AG04450 (cell line): ENCODE data around the gene RCBTB2. TPM values are rescaled to one million over a fixed set of nuclear protein-coding genes. Genes with fewer than 3 reads are reported as not detected.

Experiments
- CTCF ChIA-PET: fragments of 300-600, 350-600 bp; formaldehyde crosslinking; extraction: SDS; loops from one replicate; lab custom pipeline; 2022; ENCODE audit warnings: antibody characterized with exemption, inconsistent platforms; lab: Charles Lee
- POLR2A ChIA-PET: fragments of 350-600 bp; formaldehyde crosslinking; extraction: SDS; loops from one replicate; lab custom pipeline; 2021; ENCODE audit warnings: antibody characterized with exemption, inconsistent platforms; lab: Yijun Ruan, JAX
- DNase-seq: peaks from one replicate; pipeline ENCODE4 v3.0.0-alpha.2; 2011; ENCODE audit warnings: low read depth, low spot score
- H3K27ac ChIP-seq: one replicate; pipeline ENCODE4 v1.5.1; 2012; ENCODE audit warnings: low read depth, low read length, control low read depth
- H3K27me3 ChIP-seq: one replicate; pipeline ENCODE4 v1.6.0; 2012; ENCODE audit warnings: low read length; ENCODE audit not compliant: control insufficient read depth, insufficient read depth
- H3K4me3 ChIP-seq: 2 replicates; pipeline ENCODE4 v1.5.1; 2011; ENCODE audit warnings: mild to moderate bottlenecking, low read depth, low read length, control low read depth
- H3K9me3 ChIP-seq: 2 replicates; pipeline ENCODE4 v1.5.1; 2012; ENCODE audit warnings: low read length; ENCODE audit not compliant: control insufficient read depth, insufficient read depth
- polyA plus RNA-seq: library from polyadenylated mRNA; depleted of rRNA; stranded (reverse); fragments of >200 nt; gene quantifications from 2 replicates; pipeline ENCODE4 v1.2.3, GENCODE V29; 2011
- TF ChIP-seq, protein P1 (sequence below): IDR thresholded peaks from 2 replicates; pipeline ENCODE4 v1.5.1; 2011; ENCODE audit warnings: low read depth, low read length, control low read depth, inconsistent platforms

Gene RCBTB2
- polyA plus RNA-seq, 1 experiment: 10.9 TPM

DNA sequence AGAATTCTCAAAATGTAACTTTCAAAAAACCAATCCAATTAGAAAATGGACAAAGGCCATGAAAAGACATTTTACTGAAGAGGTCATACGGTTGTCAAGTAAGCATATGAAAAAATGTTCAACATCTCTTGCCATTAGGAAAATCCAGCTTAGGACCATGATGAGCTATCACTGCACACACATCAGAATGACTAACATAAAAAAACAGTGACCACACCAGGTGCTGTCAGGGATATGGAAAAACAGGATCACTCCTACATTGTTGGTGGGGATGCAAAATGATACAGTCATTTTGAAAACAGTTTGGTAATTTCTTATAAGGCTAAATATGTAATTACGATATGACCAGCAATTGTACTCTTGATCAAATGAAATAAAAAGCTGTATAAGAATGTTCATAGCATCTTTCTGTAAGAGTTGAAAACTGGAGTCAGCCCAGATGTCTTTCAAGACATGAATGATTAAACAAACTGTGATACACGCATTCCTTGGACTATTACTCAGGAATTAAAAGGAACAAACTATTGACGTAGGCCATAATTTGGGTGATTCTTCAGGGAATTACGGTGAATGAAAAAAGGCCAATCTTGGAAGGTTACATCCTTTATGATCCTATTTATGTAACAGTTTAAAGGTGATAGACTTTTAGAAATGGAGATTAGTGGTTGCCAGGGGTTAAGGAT is 26.9 kb upstream of the RCBTB2 start:
- CTCF ChIA-PET: interaction anchor here (1.7 kb wide), 1 partner anchor 8 kb away, joined by 4 read pairs; no protein-coding TSS in a partner anchor
- no peak for DNase-seq
- Histone ChIP-seq H3K9me3 (no peaks in the 10 kb centered on the region; the same call in 1 of the 2 replicates), H3K27me3 (no peaks in the 10 kb centered on the region), H3K4me3 (no peak overlapping the region), H3K27ac (no peak overlapping the region)
- POLR2A ChIA-PET: no interaction called here
- TF ChIP-seq, protein P1, sequence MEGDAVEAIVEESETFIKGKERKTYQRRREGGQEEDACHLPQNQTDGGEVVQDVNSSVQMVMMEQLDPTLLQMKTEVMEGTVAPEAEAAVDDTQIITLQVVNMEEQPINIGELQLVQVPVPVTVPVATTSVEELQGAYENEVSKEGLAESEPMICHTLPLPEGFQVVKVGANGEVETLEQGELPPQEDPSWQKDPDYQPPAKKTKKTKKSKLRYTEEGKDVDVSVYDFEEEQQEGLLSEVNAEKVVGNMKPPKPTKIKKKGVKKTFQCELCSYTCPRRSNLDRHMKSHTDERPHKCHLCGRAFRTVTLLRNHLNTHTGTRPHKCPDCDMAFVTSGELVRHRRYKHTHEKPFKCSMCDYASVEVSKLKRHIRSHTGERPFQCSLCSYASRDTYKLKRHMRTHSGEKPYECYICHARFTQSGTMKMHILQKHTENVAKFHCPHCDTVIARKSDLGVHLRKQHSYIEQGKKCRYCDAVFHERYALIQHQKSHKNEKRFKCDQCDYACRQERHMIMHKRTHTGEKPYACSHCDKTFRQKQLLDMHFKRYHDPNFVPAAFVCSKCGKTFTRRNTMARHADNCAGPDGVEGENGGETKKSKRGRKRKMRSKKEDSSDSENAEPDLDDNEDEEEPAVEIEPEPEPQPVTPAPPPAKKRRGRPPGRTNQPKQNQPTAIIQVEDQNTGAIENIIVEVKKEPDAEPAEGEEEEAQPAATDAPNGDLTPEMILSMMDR: no peak

DNA sequence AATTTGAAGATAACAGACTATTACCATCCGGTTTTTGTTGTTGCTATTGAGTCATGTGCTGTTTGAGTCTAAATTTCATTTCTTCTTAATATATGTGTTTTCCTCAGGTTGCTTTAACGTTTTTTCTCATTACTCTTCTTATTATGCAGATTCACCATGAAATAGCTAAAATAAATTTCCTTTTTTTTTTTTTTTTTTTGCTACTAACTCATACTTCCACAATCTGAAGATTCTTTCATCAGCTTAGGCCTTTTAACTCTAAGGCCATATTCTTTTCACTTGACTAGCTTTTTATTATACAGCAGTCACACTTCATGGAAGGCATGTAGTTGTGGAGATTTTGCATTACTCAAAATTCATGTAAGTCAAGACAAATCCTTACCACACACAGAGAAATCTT is 23.9 kb upstream of the RCBTB2 start:
- peaks cover 1% of the 10 kb centered on the region for H3K9me3 ChIP-seq
- no peaks in the 10 kb centered on the region for H3K27me3 ChIP-seq
- CTCF ChIA-PET: no interaction called here
- no peak overlapping the region for H3K27ac ChIP-seq
- POLR2A ChIA-PET: no interaction called here
- no peak overlapping the region for H3K4me3 ChIP-seq
- TF ChIP-seq, protein P1: no peak
- no peak for DNase-seq

DNA sequence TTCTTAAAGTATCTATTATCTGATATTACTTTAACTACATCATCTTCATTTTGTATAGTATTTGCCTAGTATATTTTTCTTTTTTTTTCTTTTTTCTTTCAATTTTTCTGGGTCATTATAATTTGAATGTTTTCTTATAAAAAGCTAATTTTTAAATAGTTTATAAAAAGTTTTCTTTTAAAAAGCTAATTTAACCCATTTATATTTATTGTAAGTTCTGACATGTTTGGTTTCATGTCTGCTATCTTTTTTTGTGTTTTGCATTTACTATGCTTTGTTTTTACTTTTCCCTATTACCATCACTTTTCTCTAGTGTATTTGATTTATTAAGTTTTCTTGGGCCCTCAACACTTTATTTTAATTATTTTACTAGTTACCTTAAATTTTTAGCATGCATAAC is 22.6 kb upstream of the RCBTB2 start:
- TF ChIP-seq, protein P1: no peak
- no peak for DNase-seq
- Histone ChIP-seq H3K27ac (no peak overlapping the region), H3K9me3 (peaks cover 15% of the 10 kb centered on the region), H3K4me3 (no peak overlapping the region), H3K27me3 (no peaks in the 10 kb centered on the region)
- ChIA-PET POLR2A (no interaction called here), CTCF (interaction anchor here (0.5 to 1.5 kb wide), 2 partner anchors 24 to 214 kb away, joined by 3 to 4 read pairs; no protein-coding TSS in a partner anchor)

DNA sequence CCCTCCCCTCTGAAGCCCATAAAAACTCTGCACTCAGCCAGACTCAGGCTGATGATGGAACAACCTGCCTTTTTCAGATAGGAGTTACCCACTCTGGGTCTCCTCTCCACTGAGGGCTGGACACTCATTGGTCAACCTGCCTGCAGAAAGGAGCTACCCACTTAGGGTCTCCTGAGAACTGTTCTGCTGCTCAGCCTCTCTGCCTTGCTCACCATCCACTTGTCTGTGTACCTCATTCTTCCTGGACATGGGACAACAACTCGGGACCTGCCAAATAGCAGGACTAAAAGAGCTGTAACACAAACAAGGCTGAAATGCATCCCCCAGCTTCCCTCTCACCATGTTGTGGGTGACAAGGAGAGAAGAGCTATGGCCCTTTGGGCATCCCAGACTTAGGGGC is 18.4 kb upstream of the RCBTB2 start:
- CTCF ChIA-PET: no interaction called here
- H3K9me3 ChIP-seq: peaks cover 15% of the 10 kb centered on the region
- H3K27ac ChIP-seq: no peak overlapping the region
- DNase-seq: no peak
- TF ChIP-seq, protein P1: no peak
- peaks cover 2% of the 10 kb centered on the region for H3K27me3 ChIP-seq
- POLR2A ChIA-PET: interaction anchor here (0.9 kb wide), 1 partner anchor 249 kb away, joined by 3 read pairs; no protein-coding TSS in a partner anchor
- H3K4me3 ChIP-seq: no peak overlapping the region

DNA sequence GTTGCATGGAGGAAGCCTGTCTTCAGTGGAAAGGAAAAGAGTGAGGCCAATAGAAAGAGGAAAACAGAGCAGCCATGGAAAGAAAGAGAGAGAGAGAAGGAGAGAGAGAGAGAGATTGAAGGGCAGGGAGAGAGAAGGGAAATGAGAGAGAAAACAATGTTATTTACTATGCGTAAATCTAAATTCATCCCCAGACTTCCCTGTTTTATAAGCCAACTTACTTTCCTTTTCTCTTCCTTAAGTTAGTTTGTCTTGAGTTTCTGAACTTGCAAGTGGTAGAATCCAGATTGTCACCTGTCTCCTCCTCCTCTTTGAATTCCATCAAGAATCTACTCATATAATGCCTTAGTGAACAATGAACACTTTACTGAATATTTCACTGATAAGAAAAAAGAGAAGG is 16.8 kb upstream of the RCBTB2 start:
- no peak for DNase-seq
- ChIA-PET CTCF (no interaction called here), POLR2A (no interaction called here)
- Histone ChIP-seq H3K9me3 (peaks cover 15% of the 10 kb centered on the region), H3K27ac (no peak overlapping the region), H3K27me3 (peaks cover 2% of the 10 kb centered on the region), H3K4me3 (no peak overlapping the region)
- TF ChIP-seq, protein P1: no peak
